ENCODE results near the gene HS6ST3. TPM values are rescaled to one million over a fixed set of nuclear protein-coding genes. Genes with fewer than 3 reads are reported as not detected.

The HS6ST3 gene
- total and polyA plus RNA-seq, 2 of the 13 experiments (the other 11 are each of a cell fraction or from before 2014, with no cell fraction given): not detected

DNA sequence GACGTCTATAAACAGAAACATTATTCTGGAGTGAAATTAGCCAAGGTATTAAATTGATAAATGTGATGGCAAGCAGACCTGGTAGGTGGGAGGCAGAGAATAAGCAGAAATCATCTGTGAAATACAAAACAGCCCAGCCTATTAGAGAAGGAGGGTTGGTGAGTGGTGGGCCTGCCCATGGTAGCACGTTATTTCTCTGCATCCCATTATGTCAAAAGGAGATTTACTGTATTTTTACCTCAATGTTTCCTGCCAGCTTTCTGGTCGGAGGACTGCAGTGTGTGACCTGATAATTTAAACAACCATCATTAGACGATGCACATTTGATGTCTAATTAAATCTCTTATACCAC lies 703.5 kb downstream of the HS6ST3 start:
- no peaks in the 10 kb centered on the region for H3K36me3 ChIP-seq (replicated peaks in 1 of 2; ENCODE audit: control insufficient read depth in 1 of 2, insufficient read depth in 2 of 2, low read length in 2 of 2)
- no peak overlapping the region for H3K4me2 ChIP-seq (ENCODE audit: low read depth, low read length)
- WGBS (ENCODE audit: low lambda C conversion rate): 0% methylated on average over 4 of the region's 4 CpGs
- in situ Hi-C loops (cut with HindIII; ENCODE audit: extremely low pct_ligation_motif_present, low pct_unique_long_range_greater_than_20kb) (no loop called here), intact Hi-C loops (cut with micrococcal nuclease; ENCODE audit: unreplicated experiment) (no loop called here)
- no peaks in the 10 kb centered on the region for H3K79me2 ChIP-seq (ENCODE audit: insufficient read depth, low read length)
- no peak overlapping the region for H3K27ac ChIP-seq (ENCODE audit: extremely low read length, insufficient read depth, low read length)
- no peak overlapping the region for H2AFZ ChIP-seq (ENCODE audit: low read length)
- H3K4me1 ChIP-seq (ENCODE audit: insufficient read depth, low read length): no peaks in the 10 kb centered on the region
- DNase-seq (ENCODE audit: low spot score) (no peak), FAIRE-seq (no peak), ATAC-seq (no peak)
- no peak overlapping the region for H3K4me3 ChIP-seq (replicated peaks in 1 of 3; ENCODE audit: insufficient read depth in 1 of 3, low read depth in 2 of 3, low read length in 3 of 3)
- peaks cover 0 to 1% of the 10 kb centered on the region in 2 experiments; a peak in 2 of 5 replicates for H3K27me3 ChIP-seq (ENCODE audit: control insufficient read depth in 1 of 2, insufficient read depth in 2 of 2, low read length in 2 of 2)
- POLR2A ChIA-PET: no interaction called here
- no peaks in the 10 kb centered on the region for H4K20me1 ChIP-seq (ENCODE audit: insufficient read depth, low read length)
- CTCF ChIA-PET (ENCODE audit: low intra/inter-chr PET ratio, low total read pairs): no interaction called here
- no TSS peak for BruUV-seq (replicated peaks)
- no peaks in the 10 kb centered on the region for H3K9me3 ChIP-seq (ENCODE audit: low read length)
- no peak for TF ChIP-seq ZNF782 (CRISPR knock-in tag; IDR thresholded peaks at IDR 0.05; ENCODE audit: borderline replicate concordance)
- TF ChIP-seq ZNF788 (CRISPR knock-in tag; IDR thresholded peaks at IDR 0.05; ENCODE audit: borderline replicate concordance): no peak
- no peak for TF ChIP-seq PTBP1 (IDR thresholded peaks at IDR 0.05; ENCODE audit: low read depth, low read length, poor library complexity, severe bottlenecking)
- TF ChIP-seq ZNF337 (CRISPR knock-in tag; IDR thresholded peaks at IDR 0.05; ENCODE audit: borderline replicate concordance, low read depth): no peak
- TF ChIP-seq ZFP36L2 (CRISPR knock-in tag; IDR thresholded peaks at IDR 0.05): no peak
- no peak for TF ChIP-seq ZSCAN31 (CRISPR knock-in tag; IDR thresholded peaks at IDR 0.05; ENCODE audit: low read depth)
- no peak for TF ChIP-seq SMARCE1 (IDR thresholded peaks at IDR 0.05; ENCODE audit: borderline replicate concordance)
- no peak for TF ChIP-seq ZFYVE20 (CRISPR knock-in tag; IDR thresholded peaks at IDR 0.05; ENCODE audit: borderline replicate concordance, low read depth)
- TF ChIP-seq, protein P1, sequence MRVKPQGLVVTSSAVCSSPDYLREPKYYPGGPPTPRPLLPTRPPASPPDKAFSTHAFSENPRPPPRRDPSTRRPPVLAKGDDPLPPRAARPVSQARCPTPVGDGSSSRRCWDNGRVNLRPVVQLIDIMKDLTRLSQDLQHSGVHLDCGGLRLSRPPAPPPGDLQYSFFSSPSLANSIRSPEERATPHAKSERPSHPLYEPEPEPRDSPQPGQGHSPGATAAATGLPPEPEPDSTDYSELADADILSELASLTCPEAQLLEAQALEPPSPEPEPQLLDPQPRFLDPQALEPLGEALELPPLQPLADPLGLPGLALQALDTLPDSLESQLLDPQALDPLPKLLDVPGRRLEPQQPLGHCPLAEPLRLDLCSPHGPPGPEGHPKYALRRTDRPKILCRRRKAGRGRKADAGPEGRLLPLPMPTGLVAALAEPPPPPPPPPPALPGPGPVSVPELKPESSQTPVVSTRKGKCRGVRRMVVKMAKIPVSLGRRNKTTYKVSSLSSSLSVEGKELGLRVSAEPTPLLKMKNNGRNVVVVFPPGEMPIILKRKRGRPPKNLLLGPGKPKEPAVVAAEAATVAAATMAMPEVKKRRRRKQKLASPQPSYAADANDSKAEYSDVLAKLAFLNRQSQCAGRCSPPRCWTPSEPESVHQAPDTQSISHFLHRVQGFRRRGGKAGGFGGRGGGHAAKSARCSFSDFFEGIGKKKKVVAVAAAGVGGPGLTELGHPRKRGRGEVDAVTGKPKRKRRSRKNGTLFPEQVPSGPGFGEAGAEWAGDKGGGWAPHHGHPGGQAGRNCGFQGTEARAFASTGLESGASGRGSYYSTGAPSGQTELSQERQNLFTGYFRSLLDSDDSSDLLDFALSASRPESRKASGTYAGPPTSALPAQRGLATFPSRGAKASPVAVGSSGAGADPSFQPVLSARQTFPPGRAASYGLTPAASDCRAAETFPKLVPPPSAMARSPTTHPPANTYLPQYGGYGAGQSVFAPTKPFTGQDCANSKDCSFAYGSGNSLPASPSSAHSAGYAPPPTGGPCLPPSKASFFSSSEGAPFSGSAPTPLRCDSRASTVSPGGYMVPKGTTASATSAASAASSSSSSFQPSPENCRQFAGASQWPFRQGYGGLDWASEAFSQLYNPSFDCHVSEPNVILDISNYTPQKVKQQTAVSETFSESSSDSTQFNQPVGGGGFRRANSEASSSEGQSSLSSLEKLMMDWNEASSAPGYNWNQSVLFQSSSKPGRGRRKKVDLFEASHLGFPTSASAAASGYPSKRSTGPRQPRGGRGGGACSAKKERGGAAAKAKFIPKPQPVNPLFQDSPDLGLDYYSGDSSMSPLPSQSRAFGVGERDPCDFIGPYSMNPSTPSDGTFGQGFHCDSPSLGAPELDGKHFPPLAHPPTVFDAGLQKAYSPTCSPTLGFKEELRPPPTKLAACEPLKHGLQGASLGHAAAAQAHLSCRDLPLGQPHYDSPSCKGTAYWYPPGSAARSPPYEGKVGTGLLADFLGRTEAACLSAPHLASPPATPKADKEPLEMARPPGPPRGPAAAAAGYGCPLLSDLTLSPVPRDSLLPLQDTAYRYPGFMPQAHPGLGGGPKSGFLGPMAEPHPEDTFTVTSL (CRISPR knock-in tag; IDR thresholded peaks at IDR 0.05; ENCODE audit: borderline replicate concordance): no peak
- no peak overlapping the region for H3K9ac ChIP-seq (ENCODE audit: insufficient read depth, low read depth, low read length)
